NT2/D1 (cell line): ENCODE measurements around the gene RPLP1.

Source experiments
- SUZ12 ChIP-seq: IDR thresholded peaks from 2 replicates; pipeline ENCODE4 v1.6.1; 2011; ENCODE audit not compliant: insufficient read length, insufficient read depth; ENCODE audit errors: extremely low read depth
- ZNF274 ChIP-seq: IDR thresholded peaks from 2 replicates; pipeline ENCODE4 v1.6.1; 2011; ENCODE audit warnings: mild to moderate bottlenecking, low read depth, low read length

GRCh38 chr15:69463182-69463756, 10.7 kb downstream of the RPLP1 start:
- no peak for TF ChIP-seq ZNF274
- no peak for TF ChIP-seq SUZ12
